T-helper 22 cell (primary cell): ENCODE data around the gene SLC25A12.

ENCODE experiments used
- DNase-seq: peaks from one replicate; pipeline ENCODE4 v3.0.0-alpha.2; 2020; ENCODE audit warnings: low read depth

The SLC25A12 gene

DNA sequence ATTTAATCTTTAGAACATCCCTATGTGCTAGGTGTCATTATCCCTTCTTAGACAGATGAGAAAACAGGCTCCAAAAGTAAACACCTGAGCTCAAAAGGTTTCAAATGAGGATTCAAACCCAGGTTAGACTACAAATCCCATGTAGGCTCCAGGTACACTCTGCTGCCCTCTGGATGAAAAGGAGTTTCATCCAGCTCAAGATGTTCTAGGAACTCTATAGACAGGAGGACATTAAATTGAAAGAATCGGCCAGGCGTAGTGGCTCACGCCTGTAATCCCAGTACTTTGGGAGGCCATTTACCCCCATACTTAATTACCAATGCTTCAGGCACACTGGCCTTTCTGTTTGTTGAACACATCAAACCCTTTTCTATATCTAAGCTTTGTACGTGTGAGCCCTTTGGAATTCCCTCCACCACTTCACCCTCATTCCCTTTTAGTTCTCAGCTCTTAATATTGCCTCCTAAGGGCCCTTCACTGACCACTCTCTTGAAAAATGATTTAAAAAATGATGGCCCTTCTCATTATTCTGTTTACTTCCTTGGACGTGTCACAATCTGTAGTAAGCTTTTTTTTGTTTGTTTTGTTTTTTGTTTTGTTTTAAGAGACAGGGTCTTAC lies 10.7 kb downstream of the SLC25A12 start:
- DNase-seq: no peak

DNA sequence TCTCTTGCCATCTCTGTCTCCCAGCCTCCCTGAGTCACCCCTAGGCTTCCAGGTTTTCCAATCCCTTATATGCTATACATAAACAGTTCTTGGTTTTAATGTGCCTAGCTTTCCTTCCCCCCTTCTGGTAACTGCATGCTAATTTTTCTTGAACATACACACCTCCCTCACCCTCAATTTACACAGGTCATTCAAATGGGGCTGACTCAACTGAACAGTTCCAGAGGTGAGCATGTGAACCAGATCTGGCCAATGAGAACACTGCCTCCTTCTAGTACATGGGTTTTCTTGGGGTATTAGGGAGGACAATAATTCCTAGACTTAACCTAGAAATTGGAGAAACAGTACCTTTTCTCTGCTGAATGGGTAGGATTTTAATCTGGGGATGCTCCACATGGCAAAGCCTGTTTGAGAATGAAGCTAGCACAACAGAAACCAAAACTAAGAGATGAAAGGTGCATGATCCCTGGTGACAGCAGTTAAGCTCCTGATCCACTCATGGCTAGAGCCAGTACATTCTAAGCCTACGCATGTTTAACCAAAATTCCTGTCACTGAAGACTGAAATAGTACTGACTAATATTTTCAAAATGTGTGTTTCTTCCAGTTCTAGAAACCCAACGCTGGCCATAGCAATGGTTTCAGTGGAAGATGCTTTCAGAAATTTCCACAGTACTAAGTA lies 11.8 kb downstream of the SLC25A12 start:
- no peak for DNase-seq

DNA sequence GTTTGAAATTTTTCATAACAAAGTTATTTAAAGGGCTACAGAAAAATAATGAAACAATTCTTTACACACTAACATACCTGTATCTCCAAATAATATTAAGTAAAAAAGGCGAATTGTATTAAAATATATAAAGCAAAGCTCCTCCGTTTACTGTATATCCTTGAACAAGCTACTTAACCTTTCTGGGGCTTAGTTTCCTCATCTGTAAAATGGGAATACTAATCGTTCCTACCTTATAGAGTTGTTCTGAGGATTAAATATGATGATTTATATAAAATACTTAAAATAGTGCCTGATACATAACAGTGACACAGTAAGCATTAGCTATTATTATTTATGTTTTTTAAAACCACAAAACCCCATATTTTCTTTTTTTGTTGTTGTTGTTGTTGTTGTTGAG lies 13.3 kb downstream of the SLC25A12 start:
- no peak for DNase-seq

DNA sequence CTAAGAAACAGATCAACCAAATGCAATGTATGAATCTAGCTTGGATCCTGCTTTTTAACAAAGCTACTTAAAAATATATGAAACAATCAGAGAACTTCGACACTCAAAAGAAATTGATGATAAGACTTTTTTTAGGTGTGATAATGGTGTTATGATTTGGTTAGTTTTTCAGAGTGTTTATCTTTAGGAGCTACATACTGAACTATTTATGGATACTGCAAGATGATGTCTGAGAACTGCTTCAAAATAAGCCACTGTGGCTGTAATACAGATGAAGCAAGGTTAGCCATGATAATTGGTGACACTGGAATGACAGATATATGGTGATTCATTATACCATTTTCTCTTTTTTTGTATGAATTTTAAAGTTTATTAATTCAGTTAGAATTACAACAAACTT lies 14.2 kb downstream of the SLC25A12 start:
- DNase-seq: no peak

DNA sequence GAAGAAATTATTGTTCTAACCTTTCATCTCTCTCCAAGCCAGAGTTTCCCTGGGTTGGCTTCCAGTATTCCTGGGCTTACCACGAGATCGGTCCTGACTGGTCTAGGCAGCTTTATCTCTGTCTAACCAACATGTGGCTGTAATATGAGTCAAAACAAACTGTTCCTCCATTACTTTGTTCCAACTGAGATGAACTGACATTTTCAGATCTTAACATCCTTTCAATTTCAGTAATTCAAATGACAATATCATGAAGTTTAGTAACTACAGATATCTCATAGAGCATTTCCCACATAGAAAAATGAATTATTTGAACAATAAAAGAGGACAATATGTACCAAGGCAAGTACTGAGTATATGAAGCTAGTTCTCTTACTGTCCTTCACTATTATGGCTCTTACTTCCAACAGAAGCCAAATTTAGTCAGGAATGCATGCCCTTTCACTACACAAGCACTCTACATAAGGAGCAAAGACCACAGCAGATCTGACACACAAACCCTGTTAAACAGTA lies 15.5 kb downstream of the SLC25A12 start:
- no peak for DNase-seq

DNA sequence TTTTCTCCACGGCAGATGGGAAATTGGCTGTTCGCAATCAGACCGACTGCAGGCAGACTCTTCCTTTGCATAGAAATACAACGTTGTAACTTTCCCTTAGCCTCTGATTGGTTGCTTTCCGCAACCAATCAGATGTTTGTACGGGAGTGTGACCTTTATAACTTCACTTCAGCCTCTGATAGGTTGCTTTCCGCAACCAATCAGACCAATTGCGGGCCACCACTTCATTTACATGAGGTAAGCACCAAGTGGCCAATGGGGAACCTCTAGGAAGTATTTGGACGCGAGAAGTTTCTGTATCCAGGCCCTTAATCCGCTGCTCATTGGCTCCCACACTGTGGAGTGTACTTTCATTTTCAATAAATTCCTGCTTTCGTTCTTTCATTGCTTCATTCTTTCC lies 19.1 kb downstream of the SLC25A12 start:
- no peak for DNase-seq

DNA sequence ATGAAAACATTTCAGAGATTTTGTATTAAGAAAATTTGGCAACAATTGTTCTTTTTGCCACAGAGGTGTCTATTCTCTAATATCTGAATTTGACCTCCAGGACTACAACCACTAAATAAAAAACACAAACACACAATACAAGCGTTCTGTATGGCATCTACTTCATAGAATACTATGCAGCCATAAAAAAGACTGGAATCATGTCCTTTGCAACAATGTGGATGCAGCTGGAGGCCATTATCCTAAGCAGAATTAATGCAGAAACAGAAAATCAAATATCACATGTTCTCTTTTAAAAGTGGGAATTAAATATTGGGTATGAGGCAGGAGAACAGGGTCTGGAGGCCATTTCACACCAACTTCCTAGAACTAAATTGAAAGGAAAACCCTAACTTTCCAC lies 19.5 kb downstream of the SLC25A12 start:
- no peak for DNase-seq

DNA sequence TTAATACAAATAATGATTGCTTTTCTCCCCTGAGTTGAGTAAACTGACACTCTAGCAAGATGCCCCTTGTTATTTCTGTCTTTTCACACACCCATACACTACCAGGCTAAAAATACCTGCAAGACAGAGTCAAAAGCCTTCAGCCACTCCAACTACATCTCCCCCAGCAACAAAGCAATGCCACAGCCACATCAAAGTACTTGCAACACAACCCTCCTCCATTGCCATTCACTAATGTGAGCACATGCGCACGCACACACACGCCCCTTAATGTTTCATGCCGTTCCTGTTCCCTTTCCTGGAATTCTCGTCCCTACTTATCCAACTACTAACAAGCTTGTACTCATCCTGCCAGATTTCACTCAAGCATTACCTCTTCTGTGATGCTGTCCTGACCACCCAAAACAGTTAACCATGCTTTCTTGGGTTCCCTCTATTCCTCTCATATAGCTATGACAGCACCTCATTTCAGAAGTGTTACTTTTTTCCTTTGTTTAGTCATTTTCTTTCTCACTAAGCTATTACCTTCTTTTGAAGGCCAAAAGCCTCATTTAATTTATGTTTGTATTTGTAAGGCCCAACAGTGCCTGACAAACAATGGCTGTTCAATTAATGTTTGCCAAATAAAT lies 29.6 kb downstream of the SLC25A12 start:
- no peak for DNase-seq

DNA sequence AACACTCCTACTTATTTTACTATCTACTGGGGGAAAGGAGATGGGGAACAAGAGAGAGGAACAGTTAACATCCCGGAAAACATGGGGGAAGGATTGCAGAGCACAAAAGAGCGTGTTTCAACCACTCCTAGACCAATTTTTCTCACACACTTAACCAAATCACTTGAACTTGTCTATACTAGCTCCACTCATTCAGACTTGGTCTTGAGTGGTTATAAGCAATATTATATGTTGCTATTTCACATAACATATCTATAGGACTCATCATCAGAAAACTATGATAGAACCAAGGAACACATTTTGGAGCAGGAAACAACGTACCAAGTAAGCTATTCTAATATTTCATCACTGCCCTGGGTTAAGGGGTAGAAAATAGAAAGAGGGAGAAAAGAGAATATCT lies 31.5 kb downstream of the SLC25A12 start:
- no peak for DNase-seq

DNA sequence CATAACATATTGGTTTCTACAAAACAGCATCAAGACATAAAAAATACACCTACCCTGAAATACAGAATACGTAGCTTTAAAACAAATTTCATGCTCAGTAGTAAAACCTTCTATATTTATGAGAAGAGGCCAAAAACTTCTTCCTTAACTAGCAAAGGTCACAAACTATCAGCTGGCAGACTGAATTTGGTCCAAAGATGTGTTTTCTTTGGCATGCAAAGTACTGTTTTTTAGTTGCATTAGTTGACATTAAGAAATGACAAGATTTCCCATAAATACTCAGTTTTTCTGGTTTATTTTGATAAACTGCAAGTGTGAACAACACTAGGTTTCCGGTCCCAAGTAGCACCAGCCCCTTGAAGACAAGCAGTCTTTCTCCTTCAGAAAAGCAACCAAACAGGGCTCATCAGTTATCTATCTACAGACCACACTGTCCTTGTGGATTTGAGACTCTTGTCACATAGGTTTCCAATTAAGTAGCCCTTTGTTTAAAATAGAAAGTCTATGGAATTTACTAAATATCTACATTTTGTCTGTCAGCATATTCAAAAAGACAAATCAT lies 35.6 kb downstream of the SLC25A12 start:
- no peak for DNase-seq

DNA sequence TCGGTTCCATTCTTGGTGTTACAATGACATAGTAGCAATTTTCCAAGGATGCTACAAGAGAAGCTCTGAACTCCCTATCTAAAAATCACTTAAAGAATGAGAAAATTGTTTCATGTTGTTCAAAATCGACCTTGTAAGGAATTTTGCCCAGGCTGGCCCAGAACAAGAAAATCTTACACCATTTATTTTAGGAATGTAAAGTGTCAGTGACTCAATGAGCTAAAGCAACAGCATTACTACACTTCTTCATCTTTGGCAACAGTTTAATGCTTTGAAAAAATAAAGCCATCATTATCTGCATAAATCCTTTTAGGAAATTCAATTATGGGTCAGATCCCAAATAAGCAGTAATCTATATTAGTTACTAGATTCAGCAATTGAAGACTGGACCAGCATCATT lies 38.6 kb downstream of the SLC25A12 start:
- DNase-seq: no peak

DNA sequence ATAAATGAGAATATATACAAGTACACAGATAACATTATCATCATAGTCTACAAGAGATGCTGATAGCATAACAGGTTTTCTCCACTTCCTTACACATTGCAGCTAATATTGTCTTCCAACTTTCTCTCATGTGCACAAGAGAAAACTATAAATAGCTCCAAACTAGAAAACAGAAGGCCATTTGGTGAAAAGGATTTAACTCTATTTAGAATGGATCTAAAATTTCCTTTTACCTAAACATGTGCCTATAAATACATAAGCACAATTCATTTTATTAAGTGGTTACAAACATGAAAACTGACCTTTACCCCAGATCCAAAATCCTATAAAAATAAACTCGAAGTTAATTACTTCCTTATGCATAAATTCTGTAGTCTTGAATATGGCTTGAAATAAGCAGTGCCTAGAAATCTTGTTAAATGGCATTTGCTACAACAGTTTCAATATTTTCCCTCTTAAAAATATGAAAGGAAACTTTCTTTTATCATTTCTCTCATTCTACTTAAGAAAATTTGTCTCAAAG lies 41.6 kb downstream of the SLC25A12 start:
- no peak for DNase-seq

DNA sequence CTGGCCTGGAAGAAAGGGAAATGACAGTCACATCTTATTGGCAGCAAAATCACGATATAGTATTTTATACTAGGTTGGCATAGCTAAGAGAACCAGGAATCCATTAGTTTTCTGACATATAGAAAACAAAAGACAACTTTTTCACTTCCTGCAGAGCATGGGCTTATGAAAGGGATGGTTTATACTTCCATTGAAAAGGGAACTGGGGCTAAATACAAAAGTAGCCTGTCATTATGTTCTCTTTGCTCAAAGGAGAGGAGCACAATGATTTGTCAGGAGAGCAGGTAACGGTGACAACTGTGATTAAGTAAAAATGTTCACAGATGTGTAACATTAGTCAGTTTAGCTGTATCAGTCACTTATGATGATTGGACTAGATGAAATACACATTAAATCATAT lies 46.4 kb downstream of the SLC25A12 start:
- DNase-seq: no peak

DNA sequence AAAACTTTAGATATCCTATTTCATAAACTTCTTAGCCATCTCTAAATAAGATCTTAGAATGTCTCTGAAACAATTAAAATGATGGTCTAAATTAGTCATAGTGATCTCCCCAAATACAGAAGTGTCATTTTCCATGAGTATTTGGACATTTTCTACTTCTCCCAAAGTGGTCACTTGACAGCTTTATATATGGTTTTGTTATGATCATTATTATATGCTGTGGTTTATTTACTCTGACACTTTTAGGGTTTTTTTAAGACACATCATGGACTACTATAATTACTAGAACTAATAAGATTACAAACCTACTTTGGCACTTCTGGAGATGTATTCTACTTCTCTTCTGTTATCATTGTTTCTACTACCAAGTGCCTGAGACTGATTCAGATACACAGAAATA lies 47.1 kb downstream of the SLC25A12 start:
- DNase-seq: no peak

DNA sequence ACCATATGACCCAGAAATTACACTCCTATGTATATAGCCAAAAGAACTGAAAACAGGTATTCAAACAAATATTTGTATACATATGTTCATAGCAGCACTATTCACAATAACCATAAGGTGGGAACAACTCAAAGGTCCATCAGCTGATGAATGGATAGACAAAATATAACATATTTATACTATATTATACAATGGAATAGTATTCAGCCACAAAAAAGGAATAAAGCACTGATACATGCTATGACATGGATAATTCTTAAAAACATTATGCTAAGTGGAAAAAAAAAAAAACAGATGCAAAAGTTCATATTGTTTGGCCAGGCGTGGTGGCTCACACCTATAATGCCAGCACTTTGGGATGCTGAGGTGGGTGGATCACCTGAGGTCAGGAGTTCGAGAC lies 52.0 kb downstream of the SLC25A12 start:
- DNase-seq: no peak

DNA sequence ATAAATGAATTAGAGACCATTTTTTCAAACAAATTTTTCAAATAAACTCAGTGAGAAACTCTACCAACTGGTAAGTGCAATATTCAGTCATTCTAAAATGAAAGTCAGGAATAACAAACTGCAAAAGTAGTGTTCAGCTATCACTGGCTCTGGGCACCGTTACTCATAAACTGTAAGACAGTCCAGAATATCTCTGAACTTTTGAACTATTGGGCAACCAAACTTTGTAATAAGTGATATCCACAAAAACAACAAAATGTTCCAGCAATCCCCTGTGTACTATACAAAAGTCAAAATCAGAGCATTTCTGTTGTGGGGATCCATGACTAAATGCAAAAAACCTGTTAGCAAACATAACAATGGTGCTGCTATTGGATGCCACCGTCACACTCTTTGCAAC lies 56.3 kb downstream of the SLC25A12 start:
- no peak for DNase-seq

DNA sequence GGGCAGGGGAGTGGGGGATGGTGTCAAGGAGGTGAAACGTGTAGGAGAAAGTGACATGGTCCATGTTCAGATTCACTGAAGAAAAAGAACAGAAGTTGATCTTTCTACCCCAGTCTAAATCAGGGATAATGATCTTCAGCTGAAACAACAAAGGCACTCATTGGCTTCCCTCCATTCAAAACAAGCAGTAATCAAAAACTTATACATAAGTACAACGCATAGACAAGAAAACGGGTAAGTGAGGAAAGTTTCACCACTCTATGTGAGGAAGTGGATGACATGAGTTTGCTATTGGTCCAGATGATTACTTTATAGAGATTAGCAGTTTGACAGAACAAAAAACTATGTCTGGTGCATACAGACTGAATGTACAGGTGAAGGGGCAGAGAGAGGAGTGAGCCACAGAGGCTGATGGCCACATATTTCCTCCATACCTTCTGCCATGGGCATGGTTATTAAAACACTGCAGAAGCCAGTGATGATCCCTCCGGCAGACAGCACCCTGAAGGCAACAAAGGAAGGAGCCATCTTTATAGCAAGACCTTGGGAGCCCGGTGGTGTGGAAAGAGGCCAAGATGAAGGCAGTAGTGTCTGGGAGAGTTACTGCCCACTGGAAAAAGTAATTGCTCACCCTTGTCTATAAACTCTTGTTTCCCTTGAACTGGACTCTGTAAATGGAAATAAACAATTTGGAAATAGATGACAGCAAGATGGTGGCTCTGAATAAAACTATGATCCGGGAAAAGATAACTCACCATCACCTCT lies 57.7 kb downstream of the SLC25A12 start:
- DNase-seq: no peak

DNA sequence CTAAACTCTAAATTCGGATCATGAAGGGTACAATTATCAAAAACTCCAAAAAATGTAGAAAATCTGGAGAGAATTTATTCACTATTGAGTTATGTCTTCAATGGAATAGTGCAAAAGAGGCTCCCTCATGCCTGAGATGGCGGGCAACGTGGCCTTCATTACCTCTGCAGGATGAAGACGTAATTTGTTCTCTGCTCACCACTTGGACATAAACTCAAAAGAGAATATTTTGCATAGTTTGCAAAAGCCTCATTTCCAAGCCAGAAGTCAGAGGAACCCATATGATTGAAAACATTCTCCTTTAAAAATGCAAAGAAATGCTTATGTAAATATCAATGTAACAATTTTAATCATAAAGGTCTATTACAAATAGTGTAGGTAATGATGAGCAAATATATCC lies 58.7 kb downstream of the SLC25A12 start:
- no peak for DNase-seq

DNA sequence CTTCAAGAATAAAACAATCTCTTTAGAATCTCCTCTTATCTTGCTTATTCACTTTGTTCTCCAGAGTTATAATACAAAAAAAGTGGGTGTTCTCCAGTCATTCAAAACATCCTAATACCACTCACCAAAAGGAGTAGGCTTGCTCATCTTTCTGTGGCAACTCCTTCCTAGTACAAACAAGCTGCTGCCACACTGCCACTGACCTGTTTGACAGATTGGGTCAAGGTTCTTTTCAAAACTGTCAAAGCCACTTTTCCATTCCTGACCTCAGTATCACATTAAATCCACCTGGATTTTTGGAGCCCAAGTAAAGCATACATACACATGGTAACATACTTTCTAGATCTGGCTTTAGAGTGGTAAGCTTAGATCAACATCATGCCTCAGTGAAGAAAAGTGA lies 59.8 kb downstream of the SLC25A12 start:
- no peak for DNase-seq

DNA sequence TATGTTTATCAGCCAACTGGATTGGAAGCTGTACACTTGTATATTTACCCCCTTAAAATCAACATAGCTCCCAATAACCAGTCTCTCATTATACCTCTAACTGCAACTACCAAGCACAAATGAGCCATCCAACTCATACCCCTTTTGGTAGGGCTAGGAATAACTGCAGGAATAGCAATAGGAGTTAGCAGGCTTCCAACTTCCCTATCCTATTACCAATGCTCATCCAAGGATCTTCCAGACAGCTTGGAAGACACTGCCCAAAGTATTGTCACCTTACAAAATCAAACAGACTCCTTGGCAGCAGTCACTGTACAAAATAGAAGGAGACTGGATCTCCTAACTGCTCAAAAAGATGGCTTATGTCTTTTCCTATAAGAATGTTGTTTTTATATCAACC lies 61.6 kb downstream of the SLC25A12 start:
- no peak for DNase-seq

DNA sequence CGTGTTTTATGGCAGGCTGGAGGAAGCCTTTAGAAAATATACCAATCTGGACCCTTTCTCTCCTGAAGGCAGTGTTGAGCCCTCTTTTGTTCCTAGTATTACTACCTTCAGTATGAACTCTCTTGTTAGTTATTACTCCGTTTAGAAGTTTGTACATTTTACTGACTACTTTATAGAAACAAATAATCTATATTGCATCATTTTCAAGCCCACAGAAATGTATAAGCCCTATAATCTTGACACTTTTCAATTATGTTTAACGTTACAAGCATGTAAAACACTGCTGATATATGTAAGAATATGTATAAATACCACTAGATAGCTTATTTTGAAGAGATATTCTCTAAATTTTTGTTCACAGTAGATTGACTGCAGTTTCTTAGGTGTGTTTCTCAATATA lies 64.0 kb downstream of the SLC25A12 start:
- no peak for DNase-seq

DNA sequence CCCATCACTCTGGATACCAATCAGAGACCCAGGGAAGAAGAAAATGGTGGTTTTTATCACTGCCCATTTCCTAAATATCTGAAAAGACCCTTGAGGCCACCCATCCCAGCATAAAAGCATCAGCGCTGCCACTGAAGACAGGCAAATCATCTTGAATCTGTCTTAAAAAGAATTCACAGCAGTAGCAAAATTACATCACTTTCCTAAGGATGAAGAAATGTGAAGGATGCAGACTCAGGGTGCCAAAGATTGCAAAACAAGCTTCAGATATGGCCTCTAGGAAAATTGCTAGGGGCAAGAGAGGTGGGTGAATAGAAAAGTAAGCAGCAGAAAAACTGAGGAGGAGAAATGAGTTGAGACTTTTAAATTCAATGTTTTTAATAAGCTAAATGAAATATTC lies 70.0 kb downstream of the SLC25A12 start:
- no peak for DNase-seq
